ENCODE results near the gene ZNF234. TPM values are rescaled to one million over a fixed set of nuclear protein-coding genes. Genes with fewer than 3 reads are reported as not detected.
"Not testable (repeated sequence)": the region's sequence is repeated elsewhere in the genome, so short reads cannot be mapped to it uniquely, and the experiment has no call there.

The ZNF234 gene
- polyA plus RNA-seq, 6 donors from 2014 or later = 1.1 to 8.2 (median 4.9) TPM

DNA sequence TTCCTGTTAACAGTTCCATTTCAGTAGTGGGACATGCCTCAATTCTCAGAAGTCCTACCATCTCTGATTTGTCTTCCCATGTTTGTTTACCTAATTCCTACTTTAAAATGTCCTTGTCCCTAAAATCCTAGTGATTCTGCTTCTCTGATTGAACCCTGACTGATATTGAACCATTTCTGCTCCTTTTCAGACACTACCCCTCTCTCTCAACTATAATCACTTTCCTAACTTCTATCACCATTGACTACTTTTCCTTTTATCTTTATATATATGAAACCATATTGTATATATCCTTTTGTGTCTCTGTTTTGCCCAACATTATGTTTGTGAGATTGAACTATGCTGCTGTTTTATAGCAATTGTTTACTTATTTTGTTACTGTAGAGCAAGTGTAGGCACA lies 55.4 kb downstream of the ZNF234 start:
- DNase-seq (no peak), ATAC-seq (ENCODE audit: low read depth in 2 of 2) (no peak)
- peaks cover 15 to 26% of the 10 kb centered on the region in 2 donors for H3K36me3 Mint-ChIP-seq
- H3K9me3 Mint-ChIP-seq = peaks cover 9 to 49% (median 20%) of the 10 kb centered on the region in 7 donors
- peaks cover 3 to 19% (median 14%) of the 10 kb centered on the region in 3 donors for H3K27me3 Mint-ChIP-seq
- no peak overlapping the region for H3K4me3 Mint-ChIP-seq
- H3K27ac Mint-ChIP-seq = peak overlapping the region in 1 of 6 donors; percentile 75
- H3K4me1 Mint-ChIP-seq = no peaks in the 10 kb centered on the region

DNA sequence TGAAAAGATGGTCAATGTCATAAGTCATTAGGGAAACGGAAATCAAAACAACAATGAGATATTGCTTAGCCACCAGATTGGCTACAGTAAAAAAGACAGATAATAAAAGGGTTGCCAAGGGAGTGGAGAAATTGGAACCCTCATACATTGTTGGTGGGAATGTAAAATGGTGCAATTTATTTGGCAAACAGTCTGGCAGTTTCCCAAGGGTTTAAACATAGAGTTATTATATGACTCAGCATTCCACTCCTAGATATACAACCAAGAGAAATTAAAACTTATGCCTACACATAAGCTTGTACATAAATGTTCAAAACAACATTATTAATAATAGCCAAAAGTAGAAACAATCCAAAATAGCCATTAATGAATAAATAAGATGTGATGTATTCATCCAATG lies 61.1 kb downstream of the ZNF234 start:
- Mint-ChIP-seq H3K4me3 (no peak overlapping the region), H3K36me3 (peaks cover 9 to 15% of the 10 kb centered on the region in 2 donors), H3K27ac (no peak overlapping the region), H3K4me1 (peaks cover 6% of the 10 kb centered on the region in 3 donors), H3K27me3 (peaks cover 0 to 37% (median 10%) of the 10 kb centered on the region in 3 donors), H3K9me3 (peaks cover 4 to 34% (median 24%) of the 10 kb centered on the region in 7 donors)
- DNase-seq (no peak), ATAC-seq (ENCODE audit: low read depth in 2 of 2) (no peak)

DNA sequence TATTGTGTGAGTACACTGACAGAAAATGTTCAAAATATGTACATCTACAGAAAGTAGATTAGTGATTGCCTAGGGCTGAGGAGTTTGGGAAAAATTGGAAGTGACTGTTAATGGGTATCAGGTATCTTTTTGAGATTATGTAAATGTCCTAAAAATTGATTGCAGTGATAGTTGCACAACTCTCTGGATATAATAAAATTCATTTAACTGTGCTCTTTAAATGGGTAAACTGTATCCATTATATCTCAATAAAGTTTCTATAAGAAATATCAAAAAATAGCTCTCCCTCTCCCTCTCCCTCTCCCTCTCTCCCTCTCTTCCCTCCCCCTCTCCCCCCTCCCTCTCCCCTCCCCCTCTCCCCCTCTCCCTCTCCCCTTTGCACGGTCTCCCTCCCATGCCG lies 61.6 kb downstream of the ZNF234 start:
- Mint-ChIP-seq H3K4me3 (no peak overlapping the region), H3K27ac (no peak overlapping the region), H3K9me3 (peaks cover 4 to 38% (median 24%) of the 10 kb centered on the region in 7 donors), H3K4me1 (peaks cover 6 to 11% (median 10%) of the 10 kb centered on the region in 3 donors), H3K27me3 (peaks cover 0 to 37% (median 10%) of the 10 kb centered on the region in 3 donors), H3K36me3 (peaks cover 9 to 15% of the 10 kb centered on the region in 2 donors)
- DNase-seq = no peak
- no peak for ATAC-seq (ENCODE audit: low read depth in 2 of 2)

DNA sequence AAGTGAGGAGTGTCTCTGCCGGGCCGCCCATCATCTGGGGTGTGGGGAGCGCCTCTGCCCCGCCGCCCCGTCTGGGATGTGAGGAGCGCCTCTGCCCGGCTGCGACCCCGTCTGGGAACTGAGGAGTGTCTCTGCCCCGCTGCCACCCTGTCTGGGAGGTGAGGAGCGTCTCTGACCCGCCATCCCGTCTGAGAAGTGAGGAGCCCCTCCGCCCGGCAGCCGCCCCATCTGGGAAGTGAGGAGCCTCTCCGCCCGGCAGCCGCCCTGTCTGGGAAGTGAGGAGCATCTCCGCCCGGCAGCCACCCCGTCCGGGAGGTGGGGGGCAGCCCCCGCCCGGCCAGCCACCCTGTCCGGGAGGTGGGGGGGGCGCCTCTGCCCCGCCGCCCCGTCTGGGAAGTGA lies 62.5 kb downstream of the ZNF234 start:
- DNase-seq; ATAC-seq (ENCODE audit: low read depth in 2 of 2); H3K4me3 Mint-ChIP-seq; H3K27ac Mint-ChIP-seq: not testable (repeated sequence)
- H3K9me3 Mint-ChIP-seq = peaks cover 4 to 38% (median 26%) of the 10 kb centered on the region in 7 donors
- H3K27me3 Mint-ChIP-seq = peaks cover 0 to 35% (median 10%) of the 10 kb centered on the region in 3 donors
- peaks cover 8 to 15% of the 10 kb centered on the region in 2 donors for H3K36me3 Mint-ChIP-seq
- H3K4me1 Mint-ChIP-seq = peaks cover 6 to 11% (median 10%) of the 10 kb centered on the region in 3 donors

DNA sequence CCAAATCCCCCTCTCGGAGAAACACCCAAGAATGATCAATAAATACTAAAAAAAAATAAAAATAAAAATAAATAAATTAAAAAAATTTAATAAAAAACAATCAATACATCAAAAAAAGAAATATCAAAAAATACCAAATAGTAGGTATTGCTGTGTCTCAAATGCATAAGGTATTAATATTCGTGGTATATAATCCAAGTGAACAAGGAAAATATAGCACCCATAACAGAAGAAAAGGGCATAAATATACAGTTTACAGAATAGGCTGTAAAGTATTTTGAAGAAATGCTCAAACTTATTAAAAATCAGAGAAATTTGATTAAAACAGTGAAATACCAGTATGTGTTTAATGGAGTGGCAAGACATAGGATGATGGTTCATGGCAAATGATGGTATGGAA lies 63.4 kb downstream of the ZNF234 start:
- DNase-seq (no peak), ATAC-seq (ENCODE audit: low read depth in 2 of 2) (no peak)
- Mint-ChIP-seq H3K27me3 (peaks cover 0 to 31% (median 10%) of the 10 kb centered on the region in 3 donors), H3K9me3 (peaks cover 4 to 38% (median 23%) of the 10 kb centered on the region in 7 donors), H3K27ac (no peak overlapping the region), H3K4me1 (peaks cover 6 to 11% (median 10%) of the 10 kb centered on the region in 3 donors), H3K36me3 (peaks cover 4 to 15% of the 10 kb centered on the region in 2 donors), H3K4me3 (peak overlapping the region in 1 of 8 donors; percentile 25)

DNA sequence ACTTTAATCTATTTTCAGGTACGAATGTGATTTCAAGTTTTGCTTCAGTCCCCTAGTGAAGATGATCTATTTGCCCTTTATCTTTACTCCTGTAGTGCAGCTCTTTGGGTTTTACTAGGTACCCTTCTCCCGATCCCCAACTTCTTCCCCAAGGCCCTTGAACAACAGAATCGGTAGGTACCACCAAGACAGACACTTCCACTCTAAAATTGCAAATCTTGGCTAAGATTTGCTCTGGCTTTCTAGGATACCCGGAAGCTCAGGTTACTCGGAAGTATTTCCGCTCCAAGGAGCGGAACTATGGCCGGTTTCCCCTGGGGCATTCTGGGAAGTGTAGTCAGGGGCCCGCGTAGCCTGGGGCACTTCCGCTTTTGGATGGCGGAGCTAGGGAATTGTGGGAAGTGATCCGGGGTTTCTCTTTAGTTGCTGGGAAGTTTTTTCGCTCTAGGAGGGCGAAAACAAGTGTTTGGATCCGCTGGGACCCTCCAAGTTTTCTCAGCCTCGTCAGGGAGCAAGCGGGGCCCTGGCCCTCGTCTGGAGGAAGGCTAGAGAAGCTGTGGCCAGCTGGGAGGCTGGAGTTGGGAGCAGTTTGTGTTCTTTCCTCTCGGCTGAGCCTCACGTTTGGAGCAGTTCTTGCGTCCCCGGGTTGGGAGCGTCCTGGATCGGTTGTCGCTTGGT lies 65.9 kb downstream of the ZNF234 start:
- peak overlapping the region; percentile 41 to 96 (median 82) for H3K27ac Mint-ChIP-seq
- ATAC-seq (ENCODE audit: low read depth in 2 of 2) = peak; percentile 90 to 93

More for the DNA sequence above, 65.9 kb downstream of the ZNF234 start:
- Mint-ChIP-seq H3K27me3 (peaks cover 0 to 27% (median 7%) of the 10 kb centered on the region in 3 donors), H3K4me3 (peak overlapping the region; percentile 84 to 98 (median 94)), H3K4me1 (peaks cover 6 to 12% (median 10%) of the 10 kb centered on the region in 3 donors), H3K9me3 (peaks cover 4 to 32% (median 20%) of the 10 kb centered on the region in 7 donors), H3K36me3 (peaks cover 4 to 15% of the 10 kb centered on the region in 2 donors)
- DNase-seq = peak; percentile 78

Other genes with a start within 250 kb of the ZNF234 start
- gene ZNF45, start 206.3 kb upstream of the ZNF234 start, polyA plus RNA-seq (ENCODE audit: low read depth in 6 of 6) = 10 to 100 TPM in 5 of 6 donors, 1 to 10 TPM in 1; 5.2 to 26.1 (median 15.1) TPM
- gene ZNF221, start 190.3 kb upstream of the ZNF234 start, polyA plus RNA-seq (ENCODE audit: low read depth in 6 of 6) = 1 to 10 TPM in 2 of 6 donors, under 1 TPM in 3, not detected in 1; 0.41 to 4.6 (median 0.97) TPM
- 1 to 10 TPM in 5 of 6 donors, not detected in 1; 1.9 to 4.4 (median 3.2) TPM for gene ZNF155, start 157.4 kb upstream of the ZNF234 start, polyA plus RNA-seq (ENCODE audit: low read depth in 6 of 6)
- gene ZNF230, start 138.6 kb upstream of the ZNF234 start, polyA plus RNA-seq (ENCODE audit: low read depth in 6 of 6) = 1 to 10 TPM; 1.9 to 8.8 (median 3.9) TPM
- 1 to 10 TPM; 3.6 to 5.3 (median 4.6) TPM for gene ZNF222, start 116.2 kb upstream of the ZNF234 start, polyA plus RNA-seq (ENCODE audit: low read depth in 6 of 6)
- gene ZNF223, start 89.5 kb upstream of the ZNF234 start, polyA plus RNA-seq (ENCODE audit: low read depth in 6 of 6) = 1 to 10 TPM in 5 of 6 donors, not detected in 1; 1.9 to 3.3 (median 2.9) TPM
- 1 to 10 TPM in 3 of 6 donors, under 1 TPM in 3; 0.09 to 1.2 (median 0.95) TPM for gene ZNF284, start 69.4 kb upstream of the ZNF234 start, polyA plus RNA-seq (ENCODE audit: low read depth in 6 of 6)
- gene ZNF224, start 47.2 kb upstream of the ZNF234 start, polyA plus RNA-seq (ENCODE audit: low read depth in 6 of 6) = 10 to 100 TPM in 4 of 6 donors, 1 to 10 TPM in 2; 7.5 to 20.7 (median 12.5) TPM
- gene ZNF225, start 28.2 kb upstream of the ZNF234 start, polyA plus RNA-seq (ENCODE audit: low read depth in 6 of 6) = 1 to 10 TPM; 2.2 to 6.4 (median 3.3) TPM
- 10 to 100 TPM; 26.0 to 38.5 (median 30.8) TPM for gene ZNF226, start 23.5 kb downstream of the ZNF234 start, polyA plus RNA-seq (ENCODE audit: low read depth in 6 of 6)
- 10 to 100 TPM; 13.7 to 27.9 (median 16.2) TPM for gene ZNF227, start 71.0 kb downstream of the ZNF234 start, polyA plus RNA-seq (ENCODE audit: low read depth in 6 of 6)
- gene ZNF233, start 118.3 kb downstream of the ZNF234 start, polyA plus RNA-seq (ENCODE audit: low read depth in 6 of 6) = 1 to 10 TPM in 4 of 6 donors, under 1 TPM in 1, not detected in 1; 0.92 to 2.9 (median 2.7) TPM
- 1 to 10 TPM in 5 of 6 donors, not detected in 1; 2.5 to 7.3 (median 4.3) TPM for gene ZNF235, start 163.5 kb downstream of the ZNF234 start, polyA plus RNA-seq (ENCODE audit: low read depth in 6 of 6)
- gene ZNF112, start 215.1 kb downstream of the ZNF234 start, polyA plus RNA-seq (ENCODE audit: low read depth in 6 of 6) = 1 to 10 TPM in 1 of 6 donors, under 1 TPM in 4, not detected in 1; 0.12 to 1.0 (median 0.36) TPM